Motor neuron (in vitro differentiated cells): ENCODE results near the gene ERGIC2. TPM values are rescaled to one million over a fixed set of nuclear protein-coding genes. Genes with fewer than 3 reads are reported as not detected.
"Not testable (repeated sequence)": the region's sequence is repeated elsewhere in the genome, so short reads cannot be mapped to it uniquely, and the experiment has no call there.

ENCODE experiments used
- ATAC-seq, 8 experiments: fragments of 200-7000 bp; cut with Tn5 transposase; replicated peaks in 6 of 8; 2 replicates each; pipeline ENCODE4 v1.8.0; 2021; ENCODE audit warnings: mild to moderate bottlenecking in 8 of 8, moderate library complexity in 8 of 8
- H3K27ac ChIP-seq, 2 donors: fragments of 250-450 bp; sonication (Bioruptor Pico); 2 replicates each; pipeline ENCODE4 v1.9.0; 2021; ENCODE audit warnings: antibody characterized with exemption in 2 of 2, mild to moderate bottlenecking in 2 of 2, moderate library complexity in 1 of 2
- H3K4me1 ChIP-seq, 2 donors: fragments of 250-450 bp; sonication (Bioruptor Pico); replicated peaks in 1 of 2; 2 replicates each; pipeline ENCODE4 v1.6.1; 2021; ENCODE audit warnings: antibody characterized with exemption in 2 of 2, mild to moderate bottlenecking in 2 of 2, moderate library complexity in 1 of 2
- H3K4me3 ChIP-seq, 5 donors: fragments of 250-450 bp; sonication (Bioruptor Pico); 2 replicates each; pipeline ENCODE4 v1.9.0; 2021; ENCODE audit warnings: antibody characterized with exemption in 5 of 5, mild to moderate bottlenecking in 5 of 5, moderate library complexity in 4 of 5
- WGBS, 10 experiments: fragments of 450-650 bp; shearing (Covaris generic); methylation state at CpG; one replicate each; pipeline ENCODE4 v1.0.0; 2022; 5-methylcytosine and 5-hydroxymethylcytosine counted together
- in situ Hi-C, 9 experiments: fragments of 400-800 bp; cut with MboI; loops; one replicate each; pipeline ENCODE4 v1.15.0; 2021; ENCODE audit warnings: low sequenced_read_pairs in 9 of 9, low pct_unique_long_range_greater_than_20kb in 2 of 9; ENCODE audit not compliant: unreplicated experiment in 9 of 9
- total RNA-seq, 8 experiments: library from RNA; unstranded; fragments of 300-600 nt; gene quantifications; 2 replicates each; pipeline versions ENCODE4 v1.2.3 to v1.2.4, GENCODE V29; 2022

ERGIC2 gene
- total RNA-seq, 8 experiments from 2014 or later: 32.3 to 70.1 (median 49.7) TPM

GRCh38 chr12:29310899-29311298 is 70.1 kb downstream of the ERGIC2 start:
- no peak for ATAC-seq
- WGBS, 10 experiments: 79 to 100% (median 96%) methylated on average over 1 to 4 of the region's 4 CpGs; no CpG with 5 or more reads in 1 of the 10 experiments
- in situ Hi-C loops: loop anchor here in 1 of 9 experiments (25.0 kb wide), 1 partner anchor 224 kb away; no protein-coding TSS in a partner anchor
- peaks cover 0 to 5% of the 10 kb centered on the region in 2 donors for H3K4me1 ChIP-seq
- no peak overlapping the region for H3K4me3 ChIP-seq
- no peak overlapping the region for H3K27ac ChIP-seq

- H3K4me3 ChIP-seq: no peak overlapping the region
- H3K27ac ChIP-seq: no peak overlapping the region
- in situ Hi-C loops: loop anchor here in 1 of 9 experiments (25.0 kb wide), 1 partner anchor 222 kb away; no protein-coding TSS in a partner anchor
- 51 to 100% (median 71%) methylated on average over 1 to 4 of the region's 4 CpGs for WGBS, 10 experiments
- no peaks in the 10 kb centered on the region for H3K4me1 ChIP-seq
- ATAC-seq: peak in 2 of 8 experiments; percentile 27 to 41
Observed at GRCh38 chr12:29309320-29309902, 71.6 kb downstream of the ERGIC2 start.

- H3K4me1 ChIP-seq: no peaks in the 10 kb centered on the region
- no peak overlapping the region for H3K27ac ChIP-seq
- ATAC-seq: no peak
- WGBS, 10 experiments: 14 to 100% (median 83%) methylated on average over 1 to 2 of the region's 2 CpGs; no CpG with 5 or more reads in 1 of the 10 experiments
- H3K4me3 ChIP-seq: no peak overlapping the region
- in situ Hi-C loops: loop anchor here in 1 of 9 experiments (25.0 kb wide), 1 partner anchor 219 kb away; no protein-coding TSS in a partner anchor
Observed at GRCh38 chr12:29306682-29307081, 74.3 kb downstream of the ERGIC2 start.

- in situ Hi-C loops: loop anchor here in 1 of 9 experiments (25.0 kb wide), 1 partner anchor 219 kb away; no protein-coding TSS in a partner anchor
- no peaks in the 10 kb centered on the region for H3K4me1 ChIP-seq
- no peak overlapping the region for H3K4me3 ChIP-seq
- WGBS, 10 experiments: 56 to 100% (median 86%) methylated on average over 1 to 2 of the region's 2 CpGs
- no peak overlapping the region for H3K27ac ChIP-seq
- no peak for ATAC-seq
Observed at GRCh38 chr12:29306266-29306665, 74.7 kb downstream of the ERGIC2 start.

GRCh38 chr12:29304388-29304787 is 76.6 kb downstream of the ERGIC2 start:
- ATAC-seq: no peak
- in situ Hi-C loops: loop anchor here in 1 of 9 experiments (25.0 kb wide), 1 partner anchor 217 kb away; no protein-coding TSS in a partner anchor
- no peak overlapping the region for H3K4me3 ChIP-seq
- H3K4me1 ChIP-seq: no peaks in the 10 kb centered on the region
- H3K27ac ChIP-seq: no peak overlapping the region

- WGBS, 10 experiments: 44 to 100% (median 95%) methylated on average over 2 to 3 of the region's 3 CpGs
- in situ Hi-C loops: loop anchor here in 1 of 9 experiments (25.0 kb wide), 1 partner anchor 214 kb away; no protein-coding TSS in a partner anchor
- H3K4me3 ChIP-seq: no peak overlapping the region
Observed at GRCh38 chr12:29301114-29301513, 79.9 kb downstream of the ERGIC2 start.

GRCh38 chr12:29299633-29300032 is 81.3 kb downstream of the ERGIC2 start:
- in situ Hi-C loops: loop anchor here in 1 of 9 experiments (25.0 kb wide), 1 partner anchor 212 kb away; no protein-coding TSS in a partner anchor
- ATAC-seq: no peak
- 30 to 95% (median 67%) methylated on average over 1 to 2 of the region's 2 CpGs for WGBS, 10 experiments

More at GRCh38 chr12:29301114-29301513, 79.9 kb downstream of the ERGIC2 start:
- no peaks in the 10 kb centered on the region for H3K4me1 ChIP-seq
- no peak overlapping the region for H3K27ac ChIP-seq
- ATAC-seq: peak in 1 of 8 experiments; percentile 63

GRCh38 chr12:29291226-29291625 is 89.7 kb downstream of the ERGIC2 start:
- 17 to 94% (median 79%) methylated on average over 1 to 3 of the region's 3 CpGs; no CpG with 5 or more reads in 2 of the 10 experiments for WGBS, 10 experiments

More at GRCh38 chr12:29299633-29300032, 81.3 kb downstream of the ERGIC2 start:
- Histone ChIP-seq H3K27ac (no peak overlapping the region), H3K4me3 (no peak overlapping the region), H3K4me1 (no peaks in the 10 kb centered on the region)

GRCh38 chr12:29290475-29290874 is 90.5 kb downstream of the ERGIC2 start:
- ATAC-seq, H3K27ac ChIP-seq, in situ Hi-C loops, H3K4me1 ChIP-seq, H3K4me3 ChIP-seq: not testable (repeated sequence)

More at GRCh38 chr12:29291226-29291625, 89.7 kb downstream of the ERGIC2 start:
- Histone ChIP-seq H3K27ac (no peak overlapping the region), H3K4me3 (no peak overlapping the region), H3K4me1 (no peaks in the 10 kb centered on the region)
- in situ Hi-C loops: no loop called here
- no peak for ATAC-seq

- no peak for ATAC-seq
- Histone ChIP-seq H3K4me1 (no peaks in the 10 kb centered on the region), H3K27ac (no peak overlapping the region), H3K4me3 (no peak overlapping the region)
- in situ Hi-C loops: no loop called here
Observed at GRCh38 chr12:29288031-29288430, 92.9 kb downstream of the ERGIC2 start.

- ATAC-seq: no peak
- in situ Hi-C loops: no loop called here
- Histone ChIP-seq H3K4me3 (no peak overlapping the region), H3K4me1 (peaks cover 0 to 4% of the 10 kb centered on the region in 2 donors), H3K27ac (no peak overlapping the region)
- 40 to 100% (median 67%) methylated on average over 1 of the region's 1 CpG; no CpG with 5 or more reads in 1 of the 10 experiments for WGBS, 10 experiments
Observed at GRCh38 chr12:29287622-29288021, 93.3 kb downstream of the ERGIC2 start.
